ENCODE measurements around the gene ABCC6.

The ABCC6 gene

DNA sequence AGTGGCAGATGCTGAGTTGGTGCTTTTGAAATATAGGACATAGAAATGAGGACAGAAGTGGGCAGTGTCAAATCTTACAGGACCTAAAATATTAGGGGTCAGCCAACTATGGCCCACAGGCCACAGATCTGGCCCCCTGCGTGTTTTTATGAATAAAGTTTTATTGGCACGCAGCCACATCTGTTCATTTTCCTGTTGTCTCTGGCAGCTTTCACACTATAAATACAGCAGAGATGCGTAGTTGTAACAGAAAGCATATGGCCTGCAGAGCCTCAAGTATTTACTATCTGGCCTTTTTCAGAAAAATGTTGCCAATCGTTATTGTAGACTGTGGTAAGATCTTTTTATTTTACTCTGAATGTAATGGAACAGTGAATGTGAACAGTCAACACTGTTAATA is 82.8 kb downstream of the ABCC6 start:
- Mint-ChIP-seq H3K27ac (no peak overlapping the region), H3K4me3 (no peak overlapping the region), H3K27me3 (no peaks in the 10 kb centered on the region)

DNA sequence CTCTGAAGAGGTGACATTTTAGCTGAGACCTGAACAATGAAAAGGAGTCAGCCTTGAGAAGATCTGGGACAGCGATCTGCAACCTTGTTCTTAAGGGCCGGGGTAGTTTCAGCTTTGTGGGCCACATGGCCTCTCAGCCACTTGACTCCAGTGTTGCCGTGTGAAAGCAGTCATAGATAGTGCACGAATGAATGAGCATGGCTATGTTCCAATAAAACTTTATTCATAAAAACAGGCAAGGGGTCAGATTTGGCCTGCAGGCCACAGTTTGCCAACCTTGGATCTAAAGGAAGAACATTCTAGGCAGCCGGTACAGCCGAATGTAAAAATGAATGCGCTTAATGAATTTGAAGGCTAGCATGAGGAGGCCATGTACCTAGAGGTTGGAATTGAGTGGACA is 83.5 kb downstream of the ABCC6 start:
- H3K4me1 Mint-ChIP-seq = no peaks in the 10 kb centered on the region
- ATAC-seq = no peak
- H3K4me3 Mint-ChIP-seq = no peak overlapping the region
- peaks cover 60% of the 10 kb centered on the region for H3K36me3 Mint-ChIP-seq (ENCODE audit: low read depth)
- no peaks in the 10 kb centered on the region for H3K27me3 Mint-ChIP-seq
- no peak for DNase-seq
- H3K9me3 Mint-ChIP-seq = no peaks in the 10 kb centered on the region
- no peak overlapping the region for H3K27ac Mint-ChIP-seq

More for the DNA sequence above, 82.8 kb downstream of the ABCC6 start:
- no peaks in the 10 kb centered on the region for H3K4me1 Mint-ChIP-seq
- no peak for DNase-seq
- peaks cover 53% of the 10 kb centered on the region for H3K36me3 Mint-ChIP-seq (ENCODE audit: low read depth)
- ATAC-seq = no peak
- H3K9me3 Mint-ChIP-seq = no peaks in the 10 kb centered on the region

DNA sequence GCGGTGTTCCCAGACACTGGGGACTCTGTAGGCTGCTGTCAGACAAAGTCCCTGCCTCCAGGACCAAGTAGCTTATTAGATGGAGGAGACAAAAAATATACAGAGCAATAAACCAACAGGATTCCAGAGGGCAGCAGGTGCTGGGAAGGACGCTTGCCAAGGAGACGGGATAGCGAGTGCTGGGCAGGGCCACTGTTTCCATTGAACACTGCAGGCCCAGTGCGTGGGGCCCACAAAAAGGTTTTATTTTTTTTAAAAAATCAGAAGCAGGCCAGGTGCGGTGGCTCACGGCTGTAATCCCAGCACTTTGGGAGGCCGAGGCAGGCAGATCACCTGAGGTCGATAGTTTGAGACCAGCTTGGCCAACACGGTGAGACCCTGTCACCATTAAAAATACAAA is 84.2 kb downstream of the ABCC6 start:
- Mint-ChIP-seq H3K36me3 (ENCODE audit: low read depth) (peaks cover 58% of the 10 kb centered on the region), H3K4me3 (no peak overlapping the region), H3K9me3 (no peaks in the 10 kb centered on the region), H3K27me3 (no peaks in the 10 kb centered on the region), H3K4me1 (no peaks in the 10 kb centered on the region), H3K27ac (no peak overlapping the region)
- no peak for ATAC-seq
- DNase-seq = no peak

DNA sequence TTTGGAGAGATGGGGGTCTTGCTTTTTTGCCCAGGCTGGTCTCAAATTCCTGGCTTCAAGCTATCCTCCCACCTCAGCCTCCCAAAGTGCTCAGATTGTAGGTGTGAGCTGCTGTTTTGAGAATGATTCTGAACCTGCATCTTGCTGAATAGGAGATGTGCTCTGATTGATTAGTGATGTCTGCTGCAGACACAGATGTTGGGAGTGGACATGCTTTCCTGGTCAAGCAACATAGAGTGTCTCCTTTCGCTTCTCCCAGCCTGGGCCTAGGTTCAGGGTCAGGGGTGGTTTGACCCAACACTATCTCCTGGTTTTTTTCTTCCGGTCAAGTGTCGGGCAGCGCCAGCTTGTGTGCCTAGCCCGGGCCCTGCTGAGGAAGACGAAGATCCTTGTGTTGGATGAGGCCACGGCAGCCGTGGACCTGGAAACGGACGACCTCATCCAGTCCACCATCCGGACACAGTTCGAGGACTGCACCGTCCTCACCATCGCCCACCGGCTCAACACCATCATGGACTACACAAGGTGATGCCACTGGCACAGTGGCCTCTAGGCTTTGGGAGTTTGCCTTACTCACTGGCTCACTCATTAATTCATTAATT is 85.2 kb downstream of the ABCC6 start:
- Mint-ChIP-seq H3K36me3 (ENCODE audit: low read depth) (peaks cover 59% of the 10 kb centered on the region), H3K9me3 (no peaks in the 10 kb centered on the region)

DNA sequence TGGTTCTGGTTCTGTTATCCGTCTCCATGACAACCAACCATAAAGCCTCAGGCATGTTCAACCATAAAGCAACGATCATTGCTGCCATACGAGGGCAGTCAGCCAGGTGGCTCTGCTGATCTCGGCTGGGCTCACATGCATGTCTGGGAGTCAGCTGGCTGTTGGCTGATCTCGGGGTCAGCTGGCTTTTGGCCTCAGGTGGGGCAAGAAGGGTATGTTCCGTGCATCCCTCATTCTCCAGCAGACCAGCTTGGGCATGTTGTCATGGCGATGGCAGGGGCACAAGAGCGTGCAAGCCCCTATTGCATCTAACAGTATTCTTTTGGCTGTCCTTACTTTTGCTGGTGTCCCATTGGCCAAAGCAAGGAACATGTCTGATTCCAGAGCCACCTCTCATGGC is 86.2 kb downstream of the ABCC6 start:
- H3K9me3 Mint-ChIP-seq = no peaks in the 10 kb centered on the region
- no peaks in the 10 kb centered on the region for H3K27me3 Mint-ChIP-seq
- no peak overlapping the region for H3K27ac Mint-ChIP-seq
- H3K36me3 Mint-ChIP-seq (ENCODE audit: low read depth) = peaks cover 62% of the 10 kb centered on the region
- ATAC-seq (no peak), DNase-seq (no peak)
- H3K4me3 Mint-ChIP-seq = no peak overlapping the region
- H3K4me1 Mint-ChIP-seq = no peaks in the 10 kb centered on the region

More for the DNA sequence above, 85.2 kb downstream of the ABCC6 start:
- H3K27me3 Mint-ChIP-seq = no peaks in the 10 kb centered on the region
- DNase-seq (no peak), ATAC-seq (no peak)
- no peaks in the 10 kb centered on the region for H3K4me1 Mint-ChIP-seq
- no peak overlapping the region for H3K4me3 Mint-ChIP-seq
- no peak overlapping the region for H3K27ac Mint-ChIP-seq

DNA sequence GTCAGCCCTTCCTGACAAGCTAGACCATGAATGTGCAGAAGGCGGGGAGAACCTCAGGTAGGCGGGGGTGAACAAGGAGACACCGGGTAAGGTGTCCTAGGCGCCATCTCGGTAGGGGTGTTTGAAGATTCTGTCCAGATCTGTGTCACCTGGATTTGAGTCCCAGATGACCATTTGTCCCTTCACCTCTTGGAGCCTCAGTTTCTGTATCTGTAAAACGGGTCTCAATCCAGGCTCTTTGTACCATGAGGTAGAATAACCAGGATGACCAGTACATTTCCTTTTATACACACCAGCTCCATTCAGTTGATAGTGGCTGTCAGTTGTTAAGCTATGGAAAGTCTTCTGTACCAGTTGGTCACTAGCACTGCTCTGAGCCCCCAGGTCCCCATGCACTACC is 86.7 kb downstream of the ABCC6 start:
- no peak overlapping the region for H3K4me3 Mint-ChIP-seq
- no peak for DNase-seq
- no peaks in the 10 kb centered on the region for H3K27me3 Mint-ChIP-seq
- H3K36me3 Mint-ChIP-seq (ENCODE audit: low read depth) = peaks cover 63% of the 10 kb centered on the region
- H3K9me3 Mint-ChIP-seq = no peaks in the 10 kb centered on the region
- no peaks in the 10 kb centered on the region for H3K4me1 Mint-ChIP-seq
- no peak overlapping the region for H3K27ac Mint-ChIP-seq
- no peak for ATAC-seq

DNA sequence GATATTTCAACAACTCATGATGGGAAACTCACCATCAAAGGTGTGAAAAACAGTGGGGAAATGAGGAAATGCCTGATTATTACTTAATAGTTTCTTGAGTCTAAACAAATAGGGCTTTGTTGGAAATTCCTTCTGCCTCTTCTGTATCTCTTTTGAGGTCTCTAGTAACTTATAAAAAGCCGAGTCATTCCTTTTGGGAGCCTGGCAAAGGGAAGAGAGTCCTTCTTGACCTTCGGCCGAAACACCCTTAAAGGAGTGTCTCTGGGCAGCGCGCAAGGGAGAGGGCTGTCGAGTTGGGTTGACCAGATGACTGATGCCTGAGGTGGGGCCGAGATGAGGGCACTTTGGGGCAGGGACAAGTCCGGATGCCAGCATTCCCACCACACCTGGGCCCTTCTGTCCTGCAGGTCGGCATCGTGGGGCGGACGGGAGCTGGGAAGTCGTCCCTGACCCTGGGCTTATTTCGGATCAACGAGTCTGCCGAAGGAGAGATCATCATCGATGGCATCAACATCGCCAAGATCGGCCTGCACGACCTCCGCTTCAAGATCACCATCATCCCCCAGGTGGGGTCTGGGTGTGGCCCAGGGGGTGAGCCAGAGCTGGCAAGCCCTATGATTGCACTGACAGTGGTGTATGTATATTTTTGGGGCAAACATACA is 89.2 kb downstream of the ABCC6 start:
- Mint-ChIP-seq H3K27me3 (no peaks in the 10 kb centered on the region), H3K36me3 (ENCODE audit: low read depth) (peaks cover 60% of the 10 kb centered on the region), H3K4me3 (no peak overlapping the region), H3K4me1 (no peaks in the 10 kb centered on the region), H3K27ac (peak overlapping the region; percentile 46), H3K9me3 (no peaks in the 10 kb centered on the region)
- no peak for ATAC-seq
- no peak for DNase-seq

DNA sequence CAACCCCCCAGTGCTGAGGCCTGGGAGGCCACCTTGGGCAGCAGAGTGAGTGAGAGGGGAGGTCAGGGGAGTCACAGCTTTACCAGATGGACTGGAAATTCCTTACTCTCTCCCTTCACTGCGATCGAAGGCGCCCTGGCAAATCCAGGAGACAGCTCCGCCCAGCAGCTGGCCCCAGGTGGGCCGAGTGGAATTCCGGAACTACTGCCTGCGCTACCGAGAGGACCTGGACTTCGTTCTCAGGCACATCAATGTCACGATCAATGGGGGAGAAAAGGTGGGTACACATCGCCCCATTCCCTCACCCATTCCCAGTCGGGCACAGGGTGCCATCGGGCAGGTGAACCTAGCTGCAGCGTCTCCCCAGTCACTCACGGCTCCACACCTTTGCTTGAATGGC is 91.6 kb downstream of the ABCC6 start:
- H3K4me1 Mint-ChIP-seq = no peaks in the 10 kb centered on the region
- no peak for ATAC-seq

DNA sequence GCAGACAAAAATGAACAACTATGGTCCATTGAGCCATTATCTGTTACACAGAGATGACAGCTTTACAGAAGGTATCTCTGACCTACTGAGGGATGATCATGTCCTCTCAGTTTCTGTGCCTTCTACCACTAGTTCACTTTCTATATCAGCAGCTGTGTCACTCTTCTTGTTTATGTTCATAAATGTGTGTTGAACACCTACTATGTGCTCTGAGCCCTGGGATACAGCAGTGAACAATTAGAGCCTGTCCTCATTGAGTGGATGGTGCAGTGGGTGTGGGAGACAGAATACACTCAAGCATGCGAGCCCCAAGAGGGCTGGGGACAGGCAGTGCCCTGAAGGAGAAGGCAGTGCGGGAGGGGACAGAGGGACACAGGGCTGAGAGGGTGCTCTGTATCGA is 92.1 kb downstream of the ABCC6 start:
- Mint-ChIP-seq H3K4me1 (no peaks in the 10 kb centered on the region), H3K4me3 (no peak overlapping the region), H3K36me3 (ENCODE audit: low read depth) (peaks cover 47% of the 10 kb centered on the region), H3K27ac (no peak overlapping the region), H3K9me3 (no peaks in the 10 kb centered on the region), H3K27me3 (no peaks in the 10 kb centered on the region)
- ATAC-seq (no peak), DNase-seq (no peak)

More for the DNA sequence above, 91.6 kb downstream of the ABCC6 start:
- Mint-ChIP-seq H3K9me3 (no peaks in the 10 kb centered on the region), H3K27ac (no peak overlapping the region), H3K36me3 (ENCODE audit: low read depth) (peaks cover 50% of the 10 kb centered on the region), H3K4me3 (no peak overlapping the region), H3K27me3 (no peaks in the 10 kb centered on the region)
- no peak for DNase-seq

DNA sequence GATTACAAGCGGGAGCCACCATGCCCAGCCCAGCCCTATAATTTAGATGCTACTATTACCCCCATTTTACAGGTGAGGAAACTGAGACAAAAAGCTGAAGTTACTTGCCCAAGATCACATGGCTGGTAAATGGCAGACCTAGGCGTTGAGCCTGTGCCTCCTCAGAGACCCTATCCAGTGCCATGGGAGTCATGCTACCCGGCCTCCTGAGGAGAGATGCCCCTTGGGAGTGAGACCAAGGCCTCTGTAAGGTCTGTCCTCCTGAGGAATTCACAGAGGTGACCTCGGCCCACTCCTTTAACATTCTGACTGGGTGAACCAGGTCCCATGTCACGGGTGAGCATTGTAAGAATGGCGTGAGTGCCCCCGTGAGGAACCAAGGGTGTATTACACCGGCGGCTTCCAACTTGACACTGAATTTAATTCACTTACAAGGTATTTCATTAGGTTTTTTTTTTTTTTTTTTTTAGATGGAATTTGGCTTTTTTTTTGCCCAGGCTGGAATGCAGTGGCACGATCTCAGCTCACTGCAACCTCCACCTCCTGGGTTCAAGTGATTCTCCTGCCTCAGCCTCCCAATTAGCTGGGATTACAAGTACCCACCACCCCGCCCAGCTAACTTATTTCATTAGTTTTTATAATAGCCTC is 95.7 kb downstream of the ABCC6 start:
- no peaks in the 10 kb centered on the region for H3K4me1 Mint-ChIP-seq
- H3K27ac Mint-ChIP-seq = no peak overlapping the region
- H3K27me3 Mint-ChIP-seq = no peaks in the 10 kb centered on the region
- H3K36me3 Mint-ChIP-seq (ENCODE audit: low read depth) = peaks cover 57% of the 10 kb centered on the region
- no peak overlapping the region for H3K4me3 Mint-ChIP-seq
- ATAC-seq = peak; percentile 81
- peaks cover 11% of the 10 kb centered on the region for H3K9me3 Mint-ChIP-seq
- DNase-seq = peak; percentile 70

DNA sequence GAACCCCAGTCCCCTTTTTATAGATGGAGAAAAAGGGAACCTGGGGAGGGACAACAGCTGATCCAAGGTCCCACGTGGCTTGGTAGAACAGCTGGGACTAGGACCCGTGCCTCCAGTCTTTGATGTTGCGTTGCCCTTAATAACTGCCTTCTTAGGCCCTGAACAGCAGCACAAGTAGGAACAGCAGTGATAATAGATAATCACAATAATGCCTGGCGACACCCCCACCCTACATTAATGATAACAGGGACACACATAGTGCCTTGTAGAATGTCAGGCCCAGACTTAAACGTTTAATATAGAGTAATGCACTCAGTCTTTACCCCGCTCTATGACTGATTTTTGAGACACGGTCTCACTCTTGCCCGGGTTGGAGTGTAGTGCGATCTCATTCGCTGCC is 96.4 kb downstream of the ABCC6 start:
- H3K4me3 Mint-ChIP-seq = no peak overlapping the region
- ATAC-seq (no peak), DNase-seq (no peak)
- H3K4me1 Mint-ChIP-seq = no peaks in the 10 kb centered on the region
- H3K9me3 Mint-ChIP-seq = peaks cover 11% of the 10 kb centered on the region
- H3K27ac Mint-ChIP-seq = peak overlapping the region; percentile 12
- H3K36me3 Mint-ChIP-seq (ENCODE audit: low read depth) = peaks cover 60% of the 10 kb centered on the region
- no peaks in the 10 kb centered on the region for H3K27me3 Mint-ChIP-seq

DNA sequence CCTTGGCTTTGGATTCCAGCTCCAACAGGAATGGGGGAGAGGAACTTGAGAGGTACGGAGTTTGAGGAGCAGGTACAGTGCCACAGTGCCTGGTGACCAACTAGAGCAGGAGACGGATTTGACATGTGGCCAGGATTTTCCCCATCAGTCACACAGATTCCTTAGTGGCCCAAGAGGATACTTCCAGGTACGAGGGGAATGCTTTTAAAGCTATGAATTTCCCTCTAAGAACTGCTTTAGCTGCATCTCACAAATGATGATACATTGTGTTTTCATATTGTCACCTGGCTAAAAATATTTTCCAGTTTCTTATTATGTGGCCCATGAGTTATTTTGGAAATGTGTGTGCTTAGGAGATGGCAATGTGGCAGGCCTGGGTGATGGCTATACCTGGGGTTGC is 98.3 kb downstream of the ABCC6 start:
- peaks cover 11% of the 10 kb centered on the region for H3K9me3 Mint-ChIP-seq
- H3K4me1 Mint-ChIP-seq = no peaks in the 10 kb centered on the region
- ATAC-seq (no peak), DNase-seq (no peak)
- H3K4me3 Mint-ChIP-seq = no peak overlapping the region
- H3K27me3 Mint-ChIP-seq = no peaks in the 10 kb centered on the region
- peaks cover 68% of the 10 kb centered on the region for H3K36me3 Mint-ChIP-seq (ENCODE audit: low read depth)
- H3K27ac Mint-ChIP-seq = peak overlapping the region; percentile 44

DNA sequence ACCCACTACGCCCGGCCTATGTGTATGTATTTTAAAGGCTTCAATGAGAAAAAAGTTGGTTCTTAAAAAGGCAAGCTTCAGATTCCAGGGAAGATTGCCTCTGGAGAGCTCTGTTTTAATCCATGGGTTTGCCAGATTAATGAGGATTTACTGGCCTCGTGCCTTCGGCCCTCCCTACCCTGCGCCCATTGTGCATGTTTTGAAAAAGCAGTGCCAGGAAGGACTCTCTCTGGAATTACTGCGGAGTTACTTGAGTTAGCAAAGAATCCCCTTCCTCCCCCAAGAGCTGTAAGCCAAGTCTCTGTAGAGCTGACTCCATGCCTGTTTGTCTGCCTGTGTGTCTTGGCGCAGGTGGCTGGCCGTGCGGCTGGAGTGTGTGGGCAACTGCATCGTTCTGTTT is 98.9 kb downstream of the ABCC6 start:
- peaks cover 70% of the 10 kb centered on the region for H3K36me3 Mint-ChIP-seq (ENCODE audit: low read depth)
- no peak for DNase-seq
- peaks cover 11% of the 10 kb centered on the region for H3K9me3 Mint-ChIP-seq
- no peak for ATAC-seq
- peaks cover 2% of the 10 kb centered on the region for H3K4me1 Mint-ChIP-seq
- no peaks in the 10 kb centered on the region for H3K27me3 Mint-ChIP-seq
- H3K4me3 Mint-ChIP-seq = no peak overlapping the region
- peak overlapping the region; percentile 44 for H3K27ac Mint-ChIP-seq

DNA sequence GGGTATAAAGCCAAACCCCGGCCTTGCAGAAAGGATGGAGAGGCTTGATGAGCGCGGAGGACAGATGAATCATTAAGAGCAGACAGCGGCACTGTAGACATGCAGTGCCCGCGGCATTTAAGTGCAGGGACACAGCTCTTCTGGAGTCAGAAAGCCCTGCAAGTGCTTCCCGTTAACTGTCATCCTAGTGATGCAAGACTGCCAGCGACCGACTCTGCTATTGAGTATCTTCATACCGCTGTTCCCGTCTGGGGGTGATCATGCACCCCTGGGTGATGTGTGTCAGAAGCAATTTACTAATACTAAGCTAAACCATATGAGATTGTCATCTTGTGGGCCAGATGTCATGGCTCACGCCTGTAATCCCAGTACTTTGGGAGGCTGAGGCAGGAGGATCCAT is 101.0 kb downstream of the ABCC6 start:
- ATAC-seq = no peak
- Mint-ChIP-seq H3K4me3 (no peak overlapping the region), H3K27me3 (no peaks in the 10 kb centered on the region), H3K4me1 (peaks cover 2% of the 10 kb centered on the region), H3K9me3 (peaks cover 11% of the 10 kb centered on the region), H3K27ac (no peak overlapping the region), H3K36me3 (ENCODE audit: low read depth) (peaks cover 83% of the 10 kb centered on the region)
- no peak for DNase-seq

DNA sequence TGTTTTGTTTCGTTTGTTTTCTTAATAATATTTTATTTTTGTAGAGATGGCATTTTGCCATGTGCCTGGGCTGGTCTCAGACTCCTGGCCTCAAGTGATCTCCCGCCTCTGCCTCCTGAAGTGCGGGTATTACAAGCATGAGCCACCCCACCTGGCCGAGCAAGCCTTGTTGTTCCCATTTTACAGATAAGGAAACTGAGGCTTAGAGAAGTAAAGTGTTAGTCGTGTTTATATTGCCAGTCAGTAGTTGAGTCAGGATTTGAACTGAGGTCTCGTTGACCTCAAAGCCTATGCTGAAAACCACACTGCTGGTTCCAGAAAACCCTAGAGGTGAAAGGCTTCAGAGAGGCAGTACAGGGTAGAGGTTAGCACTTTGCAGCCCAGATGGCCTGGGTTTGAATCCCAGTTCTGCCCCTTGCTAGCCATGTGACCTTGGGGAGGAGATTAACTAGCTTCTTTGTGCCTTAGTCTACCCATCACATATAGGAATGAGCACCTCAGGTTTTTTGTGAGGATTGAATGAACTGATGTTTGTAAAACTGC is 102.0 kb downstream of the ABCC6 start:
- H3K36me3 Mint-ChIP-seq (ENCODE audit: low read depth) = peaks cover 90% of the 10 kb centered on the region
- ATAC-seq (no peak), DNase-seq (no peak)
- H3K9me3 Mint-ChIP-seq = peaks cover 11% of the 10 kb centered on the region
- no peak overlapping the region for H3K4me3 Mint-ChIP-seq
- H3K4me1 Mint-ChIP-seq = peaks cover 2% of the 10 kb centered on the region
- H3K27me3 Mint-ChIP-seq = no peaks in the 10 kb centered on the region
- no peak overlapping the region for H3K27ac Mint-ChIP-seq

Data from activated naive CD8-positive, alpha-beta T cell treated with anti-CD3 and anti-CD28 coated beads, Interleukin-2, amount 50 U/mL, for 24 hours (primary cell).